Activated CD4-positive, alpha-beta T cell treated with anti-CD3 and anti-CD28 coated beads, Interleukin-2, amount 50 U/mL, for 48 hours (primary cell): ENCODE measurements around the gene MFAP3.

Source experiments
- DNase-seq, 2 experiments: peaks; one replicate each; pipeline ENCODE4 v3.0.0-alpha.2; 2020

Gene MFAP3

DNA sequence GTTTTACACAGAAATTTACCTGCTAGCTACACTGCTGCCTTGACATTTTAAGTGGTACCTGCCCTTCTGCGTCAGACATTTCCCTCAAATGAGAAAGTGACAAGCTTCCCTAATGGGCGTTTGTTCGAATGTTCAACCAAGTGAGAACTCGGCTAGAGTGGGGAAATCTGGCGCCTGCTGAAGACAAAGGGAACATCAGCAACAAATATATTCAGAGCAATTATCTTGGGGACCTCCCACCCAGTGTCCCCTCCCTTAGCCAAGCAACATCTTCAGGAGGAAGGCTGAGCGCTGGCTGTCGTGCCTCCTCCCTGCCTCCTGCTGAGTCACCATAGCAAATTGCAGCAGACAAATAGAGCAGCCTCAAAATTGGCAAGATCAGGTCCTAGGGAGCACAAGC lies 57.1 kb downstream of the MFAP3 start:
- DNase-seq, result no peak

DNA sequence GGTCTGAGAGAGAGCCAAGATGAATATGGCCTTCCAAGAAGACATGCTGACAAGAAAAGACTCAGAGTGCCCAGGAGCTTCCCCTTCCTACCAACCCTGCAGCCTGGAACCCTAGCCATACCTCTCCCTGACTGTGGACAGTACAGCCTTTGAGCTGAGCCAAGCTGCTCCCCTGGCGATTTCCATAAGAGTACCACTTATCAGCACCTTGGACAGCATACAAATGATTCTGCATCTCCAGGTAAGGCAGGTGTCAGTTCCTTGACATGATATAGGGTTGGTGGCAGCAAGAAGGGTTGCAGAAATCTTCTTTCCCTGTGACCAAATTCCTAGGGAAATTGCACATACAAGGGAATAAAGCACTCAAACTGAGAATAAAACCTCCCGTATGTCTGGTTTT lies 58.3 kb downstream of the MFAP3 start:
- no peak for DNase-seq

DNA sequence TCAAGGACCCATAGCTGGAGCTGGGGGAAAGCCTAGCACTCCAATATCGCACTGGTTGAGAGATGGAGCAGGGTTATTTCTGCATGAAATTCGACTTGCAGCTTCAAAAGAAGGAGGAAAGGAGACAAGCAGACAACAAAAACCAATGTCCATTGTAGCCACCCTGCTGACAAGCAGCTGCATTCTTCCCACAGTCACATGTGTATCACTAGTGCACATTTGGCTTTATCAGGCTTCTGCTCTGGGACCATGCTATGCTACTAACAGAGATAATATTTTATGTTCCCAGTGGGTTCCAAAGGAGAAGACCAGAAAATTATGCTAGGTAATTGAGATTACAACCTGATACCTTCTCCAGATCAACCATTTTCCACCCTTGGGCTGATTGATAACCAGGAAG lies 59.7 kb downstream of the MFAP3 start:
- DNase-seq, result no peak

DNA sequence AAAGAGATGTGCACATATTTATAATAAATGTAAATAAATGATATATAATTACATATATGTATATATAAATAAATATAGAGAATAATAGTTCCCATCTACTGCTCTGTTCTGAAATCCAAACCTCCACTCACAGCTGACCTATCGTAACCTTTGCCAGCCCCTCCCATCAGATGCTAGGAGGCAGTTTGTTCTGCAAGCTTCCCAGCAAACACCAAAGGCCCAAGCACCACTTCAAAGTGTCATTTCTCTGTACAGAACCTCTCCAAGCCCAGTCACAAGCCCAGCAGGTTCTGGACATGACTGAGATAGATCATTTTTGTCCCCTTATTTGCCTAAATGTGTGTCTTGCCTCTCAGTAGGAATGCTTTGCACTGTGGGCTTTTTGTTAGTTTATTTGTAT lies 62.4 kb downstream of the MFAP3 start:
- DNase-seq, result no peak

DNA sequence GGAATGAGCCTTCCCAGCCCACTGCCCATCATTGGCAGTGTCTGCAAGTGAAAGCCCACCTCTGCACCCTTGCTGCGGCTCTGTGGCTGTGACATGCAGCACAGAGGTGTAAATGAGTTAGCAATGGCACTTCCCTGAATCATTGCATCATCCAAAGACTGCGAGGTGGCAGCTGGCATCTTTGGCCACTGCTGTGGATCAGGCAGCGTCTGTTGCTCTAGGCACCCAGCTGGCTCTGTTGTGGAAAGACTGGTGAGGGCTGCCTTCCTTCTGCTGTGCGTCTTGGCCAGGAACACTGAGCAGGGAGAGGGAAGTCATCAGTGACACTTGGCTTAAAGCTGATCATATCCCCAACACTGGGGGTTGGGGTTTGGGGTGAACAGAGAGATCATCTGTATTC lies 64.5 kb downstream of the MFAP3 start:
- no peak for DNase-seq
